Left hindlimb (tissue), 1 donor: ENCODE data around the gene EWSR1.

Experiments
- DNase-seq: peaks from one replicate; pipeline ENCODE4 v3.0.0-alpha.2; 2018

Gene EWSR1

DNA sequence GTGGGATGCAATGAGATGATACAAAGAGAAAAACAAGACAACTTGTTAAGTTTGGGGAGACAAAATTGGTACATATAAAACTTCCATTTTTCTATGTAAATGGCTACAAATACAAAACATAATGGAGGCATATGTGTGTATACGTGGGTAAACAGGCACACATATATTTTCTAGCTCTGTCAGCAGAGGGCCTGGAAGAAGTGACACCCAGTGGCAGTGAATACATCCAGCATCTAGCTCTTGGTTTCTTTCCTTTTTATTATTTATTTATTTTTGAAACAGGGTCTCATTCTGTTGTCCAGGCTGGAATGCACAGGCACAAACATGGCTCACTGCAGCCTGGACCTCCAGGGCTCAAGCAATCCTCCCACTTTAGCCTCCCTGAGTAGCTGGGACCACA, 52.5 kb downstream of the EWSR1 start:
- DNase-seq: no peak

GRCh38 chr22:29323641-29324040, 55.6 kb downstream of the EWSR1 start:
- no peak for DNase-seq

DNA sequence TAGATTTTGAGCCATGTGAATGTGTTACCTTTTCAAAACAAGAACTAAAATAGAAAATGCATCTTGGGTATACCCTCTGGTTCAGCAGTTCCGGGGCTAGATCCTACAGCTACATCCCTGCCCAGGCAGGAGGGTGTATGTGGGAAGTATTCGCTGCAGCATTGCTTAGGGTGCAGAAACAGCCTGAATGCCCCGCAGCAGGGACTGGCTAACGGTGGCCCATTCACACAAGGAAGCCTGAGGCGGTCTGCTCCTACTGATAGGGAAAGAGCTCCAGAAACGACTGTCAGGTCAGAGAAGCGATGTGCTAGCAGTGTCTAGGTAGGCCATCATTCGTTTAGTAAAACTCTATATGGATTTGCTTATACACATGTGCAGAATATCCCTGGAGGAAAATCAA, 57.3 kb downstream of the EWSR1 start:
- DNase-seq: no peak

GRCh38 chr22:29325785-29326315, 57.8 kb downstream of the EWSR1 start:
- no peak for DNase-seq

DNA sequence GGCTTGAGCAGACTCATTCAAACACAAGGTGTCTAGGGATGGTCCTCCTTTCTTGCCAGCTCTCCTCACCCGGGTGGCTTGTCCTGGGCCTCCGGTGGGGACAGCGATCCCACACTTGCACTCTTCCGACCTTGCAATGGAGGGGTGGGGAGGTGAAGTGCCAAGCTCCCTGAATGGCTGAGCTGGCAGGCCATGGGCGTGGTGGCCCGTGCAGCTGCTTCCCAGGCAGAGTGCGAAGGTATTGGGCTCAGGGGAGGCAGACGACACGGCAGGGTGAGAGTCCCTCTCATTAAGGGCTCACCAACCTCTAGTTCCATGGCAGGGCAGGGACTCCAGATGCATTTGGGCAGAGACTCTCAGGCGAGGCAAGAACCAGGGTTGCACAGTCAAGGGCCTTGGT, 58.4 kb downstream of the EWSR1 start:
- DNase-seq: no peak

GRCh38 chr22:29327089-29327764, 59.2 kb downstream of the EWSR1 start:
- DNase-seq: no peak

DNA sequence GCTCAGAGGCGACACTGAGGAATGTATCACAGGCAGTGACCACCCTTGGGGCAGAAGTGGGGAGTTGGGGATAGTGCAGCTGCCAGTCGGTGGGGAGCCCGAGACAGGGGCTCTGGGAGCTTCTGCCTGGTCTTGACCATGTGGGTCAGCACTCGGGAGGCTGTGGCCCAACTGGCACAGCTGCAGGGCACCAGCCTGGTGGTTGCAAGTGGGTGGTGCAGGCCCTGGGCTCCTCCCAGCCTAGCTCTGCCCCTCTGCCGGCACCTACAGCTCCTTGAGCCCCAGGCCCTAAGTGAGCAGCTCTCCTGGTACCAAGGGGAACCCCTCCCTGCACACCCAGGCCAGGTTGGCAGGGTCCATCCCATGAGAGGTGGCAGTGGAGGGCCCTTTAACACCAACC, 60.0 kb downstream of the EWSR1 start:
- no peak for DNase-seq

GRCh38 chr22:29328566-29329500, 60.8 kb downstream of the EWSR1 start:
- DNase-seq: no peak

GRCh38 chr22:29329581-29329980, 61.5 kb downstream of the EWSR1 start:
- DNase-seq: no peak

DNA sequence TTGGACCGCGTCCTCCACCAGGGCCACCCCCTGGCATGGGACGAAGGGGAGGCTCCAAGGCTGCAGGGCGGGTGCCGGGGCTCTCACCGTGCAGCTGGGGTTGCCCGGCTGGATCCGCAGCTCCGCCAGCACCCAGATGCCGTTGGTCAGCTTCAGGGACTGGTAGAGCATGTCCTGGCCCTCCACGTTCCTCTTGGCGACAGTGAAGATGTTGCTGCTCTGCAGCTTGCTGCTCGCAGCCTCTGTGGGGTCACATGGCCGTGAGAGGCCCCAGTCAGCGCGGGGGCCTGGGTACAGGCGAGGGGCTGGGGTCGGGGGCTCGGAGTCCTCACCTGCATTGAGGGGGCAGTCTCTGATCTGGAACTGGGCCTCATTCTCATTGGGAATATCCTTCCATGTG, 62.2 kb downstream of the EWSR1 start:
- DNase-seq: no peak

GRCh38 chr22:29330753-29331152, 62.7 kb downstream of the EWSR1 start:
- peak; percentile 60 for DNase-seq

DNA sequence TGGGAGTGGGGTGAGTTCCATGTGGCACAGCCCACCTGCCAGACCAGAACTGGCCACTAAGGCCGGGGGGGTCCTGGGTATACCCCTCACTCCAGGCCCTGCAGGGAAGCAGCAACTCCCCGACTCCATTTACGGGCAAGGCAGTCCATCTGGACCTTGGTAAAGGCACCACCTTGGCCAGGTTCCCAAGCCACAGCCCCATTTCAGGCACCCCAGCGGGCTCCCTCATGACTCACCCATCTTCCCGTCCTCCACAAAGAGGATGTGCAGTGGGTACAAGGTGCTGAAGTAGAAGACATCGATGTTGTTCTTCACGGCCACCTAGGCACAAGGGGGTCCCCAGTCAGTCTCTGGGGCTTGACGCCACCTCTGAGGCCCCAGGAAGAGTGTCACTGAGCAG, 63.1 kb downstream of the EWSR1 start:
- DNase-seq: no peak

DNA sequence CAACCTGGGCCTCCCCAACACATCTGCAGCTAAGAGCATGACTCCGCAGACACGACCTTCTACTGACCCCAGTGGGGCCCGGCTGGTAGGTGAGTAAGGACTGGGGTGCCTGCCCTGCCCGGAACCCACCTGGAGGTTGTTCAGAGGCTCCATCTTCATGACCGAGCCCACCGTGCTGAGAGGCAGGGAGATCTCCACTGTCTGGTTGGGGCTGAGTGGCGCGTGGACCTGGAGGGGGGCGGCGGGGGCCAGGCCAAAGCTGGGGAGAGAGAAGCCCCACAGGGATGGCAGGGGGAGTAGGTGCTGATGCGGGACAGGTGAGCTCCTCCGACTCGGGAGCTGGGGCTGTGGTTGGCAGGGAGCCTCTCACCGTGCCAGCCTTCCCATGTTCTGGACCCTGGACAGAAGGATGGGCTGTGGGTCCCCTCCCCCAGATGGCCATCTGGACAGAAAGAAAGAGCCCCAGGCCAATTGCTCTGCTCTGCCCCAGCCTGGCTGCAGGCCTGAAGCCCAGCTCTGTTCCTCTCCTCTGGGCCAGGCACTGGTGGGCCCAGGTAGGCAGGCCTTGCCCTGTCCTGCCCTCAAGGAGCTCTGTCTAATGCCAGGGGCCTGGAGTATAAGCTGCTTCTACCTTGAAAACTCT, 63.7 kb downstream of the EWSR1 start:
- DNase-seq: peak; percentile 25

GRCh38 chr22:29332886-29333496, 64.9 kb downstream of the EWSR1 start:
- peak; percentile 12 for DNase-seq

GRCh38 chr22:29334148-29334547, 66.1 kb downstream of the EWSR1 start:
- DNase-seq: no peak

- no peak for DNase-seq
Measured at GRCh38 chr22:29334696-29335344, 66.8 kb downstream of the EWSR1 start.

DNA sequence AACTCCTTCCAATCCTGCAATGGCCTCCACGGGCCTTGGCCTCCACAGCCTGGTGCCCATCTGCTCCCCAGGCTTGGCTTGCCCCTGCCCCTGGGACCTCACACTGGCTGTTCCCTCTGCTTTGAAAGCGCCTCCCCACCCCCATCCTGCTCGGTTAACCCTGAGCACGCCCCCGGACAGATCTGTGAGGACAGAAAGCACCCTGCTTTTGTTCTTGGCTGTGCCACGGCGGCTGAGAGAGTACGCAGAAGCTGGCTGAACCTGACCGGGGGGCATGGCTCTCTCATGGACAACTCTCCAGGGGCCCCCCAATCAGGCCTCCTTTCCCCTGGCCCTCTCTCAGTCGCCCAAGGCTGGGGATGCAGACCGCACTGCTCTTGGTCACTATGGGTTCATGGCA, 67.6 kb downstream of the EWSR1 start:
- no peak for DNase-seq

DNA sequence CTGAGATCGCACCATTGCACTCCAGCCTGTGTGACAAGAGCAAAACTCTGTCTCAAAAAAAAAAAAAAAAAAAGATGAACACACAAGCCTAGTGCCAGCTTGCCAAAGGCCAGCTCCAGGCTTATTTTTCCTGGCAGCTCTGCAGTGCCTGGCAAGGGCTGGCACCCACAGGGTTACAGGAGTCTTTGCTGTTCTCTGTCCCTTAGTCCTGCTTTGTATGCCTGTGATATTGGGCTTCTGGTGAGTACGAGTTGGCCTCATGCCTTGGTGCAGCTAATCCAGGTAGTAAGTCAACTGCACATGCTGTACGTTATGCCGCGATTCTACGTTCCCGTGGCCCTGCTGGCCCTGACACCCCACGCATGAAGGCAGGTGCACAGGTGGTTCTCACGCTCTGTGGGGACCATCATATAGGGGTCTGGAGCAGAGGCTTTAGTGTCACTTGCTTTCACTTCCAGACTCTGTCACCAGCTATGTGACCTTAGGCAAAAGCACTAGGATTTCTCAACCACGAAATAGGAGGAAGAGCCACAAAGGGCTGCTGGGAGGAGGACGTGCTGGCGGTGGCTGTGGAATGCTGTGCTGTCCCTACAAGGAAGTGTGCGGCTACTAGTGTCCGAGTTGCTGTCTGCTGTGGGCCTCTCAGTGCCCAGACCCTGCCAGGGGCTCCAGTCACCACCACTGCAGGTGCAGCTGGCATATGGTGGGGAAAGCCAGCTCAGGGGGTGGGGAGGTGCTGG, 68.9 kb downstream of the EWSR1 start:
- no peak for DNase-seq

GRCh38 chr22:29337631-29338284, 69.7 kb downstream of the EWSR1 start:
- DNase-seq: no peak

- DNase-seq: no peak
Measured at GRCh38 chr22:29338398-29338797, 70.3 kb downstream of the EWSR1 start.
